Neutrophil (primary cell): Measurements from ENCODE around the gene NFATC2.

Source experiments
- H3K27ac ChIP-seq: fragments of 200-600 bp; sonication (generic); 2 replicates; pipeline ENCODE4 v1.5.1; 2016; ENCODE audit warnings: mild to moderate bottlenecking, moderate library complexity
- H3K27me3 ChIP-seq: fragments of 200-600 bp; sonication (generic); 2 replicates; pipeline ENCODE4 v1.6.0; 2016; ENCODE audit warnings: mild to moderate bottlenecking
- H3K36me3 ChIP-seq: fragments of 200-600 bp; sonication (generic); 2 replicates; pipeline ENCODE4 v1.5.1; 2017
- H3K4me1 ChIP-seq, 2 experiments: fragments of 200-600 bp in 1 of 2; sonication (generic) in 1 of 2; 1 replicate in 1 of 2; 2 replicates in 1 of 2; pipeline versions ENCODE4 v1.5.1 to v1.6.1; 2013 to 2016; ENCODE audit warnings: low read depth in 1 of 2, low read length in 1 of 2, mild to moderate bottlenecking in 1 of 2, moderate library complexity in 1 of 2; ENCODE audit not compliant: control insufficient read depth in 1 of 2, insufficient read depth in 1 of 2
- H3K4me3 ChIP-seq, 2 experiments: fragments of 200-600 bp in 1 of 2; sonication (generic) in 1 of 2; 1 replicate in 1 of 2; 2 replicates in 1 of 2; pipeline ENCODE4 v1.5.1; 2013 to 2016; ENCODE audit warnings: low read depth in 1 of 2, low read length in 1 of 2, mild to moderate bottlenecking in 1 of 2, moderate library complexity in 1 of 2
- H3K9me3 ChIP-seq: fragments of 200-600 bp; sonication (generic); 2 replicates; pipeline ENCODE4 v1.5.1; 2016
- TF ChIP-seq, protein P1 (sequence below): fragments of 200-600 bp; sonication (generic); IDR thresholded peaks from 2 replicates; pipeline ENCODE4 v1.5.1; 2016; ENCODE audit warnings: antibody characterized with exemption

Gene NFATC2

DNA sequence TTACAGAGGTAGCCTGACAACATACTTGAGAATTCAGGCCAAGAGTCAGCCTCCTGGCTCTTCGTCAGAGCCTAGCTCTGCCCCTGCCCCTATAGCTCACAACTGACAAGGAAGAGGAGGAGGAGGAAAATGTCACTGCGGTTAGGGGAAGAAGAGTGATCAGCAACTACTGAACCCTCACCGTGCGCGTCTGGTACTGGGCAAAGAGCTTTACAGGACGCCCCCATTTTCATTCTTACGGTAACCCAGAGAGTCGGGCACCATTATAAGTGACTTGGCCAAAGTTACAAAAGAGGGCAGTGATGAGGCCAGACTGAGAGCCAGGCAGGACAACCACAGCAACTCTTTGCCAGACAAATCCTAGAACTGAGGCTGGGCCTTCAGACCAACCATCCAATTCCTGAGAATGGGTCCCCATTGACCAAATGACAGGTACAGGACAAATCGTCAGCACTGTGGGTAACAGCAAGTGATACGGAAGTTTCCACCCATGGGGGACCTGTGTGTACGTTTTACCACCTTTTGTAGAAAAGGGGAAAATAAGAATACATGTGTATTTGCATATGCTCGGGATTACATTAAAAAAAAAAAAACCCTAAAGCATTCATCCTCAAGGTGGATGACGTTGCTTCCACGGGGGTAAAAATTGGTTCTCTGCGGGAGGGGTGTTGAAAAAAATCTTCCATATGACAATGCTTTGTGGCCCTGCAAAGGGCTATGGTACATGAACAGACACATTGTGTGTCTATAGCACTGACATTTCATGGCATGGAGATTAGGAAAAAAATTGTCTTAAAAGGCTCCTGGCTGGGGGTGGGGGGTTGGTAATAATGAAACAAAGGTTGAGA lies 118.0 kb downstream of the NFATC2 start:
- no peak overlapping the region for H3K27ac ChIP-seq
- H3K36me3 ChIP-seq, result no peaks in the 10 kb centered on the region
- H3K9me3 ChIP-seq, result no peaks in the 10 kb centered on the region
- TF ChIP-seq, protein P1, sequence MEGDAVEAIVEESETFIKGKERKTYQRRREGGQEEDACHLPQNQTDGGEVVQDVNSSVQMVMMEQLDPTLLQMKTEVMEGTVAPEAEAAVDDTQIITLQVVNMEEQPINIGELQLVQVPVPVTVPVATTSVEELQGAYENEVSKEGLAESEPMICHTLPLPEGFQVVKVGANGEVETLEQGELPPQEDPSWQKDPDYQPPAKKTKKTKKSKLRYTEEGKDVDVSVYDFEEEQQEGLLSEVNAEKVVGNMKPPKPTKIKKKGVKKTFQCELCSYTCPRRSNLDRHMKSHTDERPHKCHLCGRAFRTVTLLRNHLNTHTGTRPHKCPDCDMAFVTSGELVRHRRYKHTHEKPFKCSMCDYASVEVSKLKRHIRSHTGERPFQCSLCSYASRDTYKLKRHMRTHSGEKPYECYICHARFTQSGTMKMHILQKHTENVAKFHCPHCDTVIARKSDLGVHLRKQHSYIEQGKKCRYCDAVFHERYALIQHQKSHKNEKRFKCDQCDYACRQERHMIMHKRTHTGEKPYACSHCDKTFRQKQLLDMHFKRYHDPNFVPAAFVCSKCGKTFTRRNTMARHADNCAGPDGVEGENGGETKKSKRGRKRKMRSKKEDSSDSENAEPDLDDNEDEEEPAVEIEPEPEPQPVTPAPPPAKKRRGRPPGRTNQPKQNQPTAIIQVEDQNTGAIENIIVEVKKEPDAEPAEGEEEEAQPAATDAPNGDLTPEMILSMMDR, result no peak
- no peaks in the 10 kb centered on the region for H3K27me3 ChIP-seq
- no peak overlapping the region for H3K4me3 ChIP-seq
- H3K4me1 ChIP-seq, result no peaks in the 10 kb centered on the region

DNA sequence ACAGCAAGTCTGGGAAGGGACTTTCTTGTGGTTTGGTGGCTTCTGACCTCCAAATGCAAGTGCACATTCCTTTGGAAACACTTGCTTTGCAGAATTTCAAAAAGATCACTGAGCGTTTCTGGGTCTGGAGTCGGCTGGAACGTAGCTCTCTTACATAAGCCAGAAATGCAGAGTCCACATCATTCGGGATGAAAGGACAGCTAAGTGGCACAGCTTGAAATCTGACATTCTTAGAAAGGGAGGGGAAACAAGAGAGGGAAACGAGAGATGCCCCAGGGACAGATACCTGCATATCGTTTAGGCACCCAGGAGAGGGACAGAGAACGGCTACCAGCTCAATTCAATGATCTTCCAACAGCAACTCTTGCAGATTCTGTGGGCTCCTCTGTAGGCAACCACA lies 118.7 kb downstream of the NFATC2 start:
- H3K4me1 ChIP-seq, result no peaks in the 10 kb centered on the region
- H3K27ac ChIP-seq, result no peak overlapping the region
- no peaks in the 10 kb centered on the region for H3K9me3 ChIP-seq
- no peak overlapping the region for H3K4me3 ChIP-seq
- H3K27me3 ChIP-seq, result no peaks in the 10 kb centered on the region
- no peaks in the 10 kb centered on the region for H3K36me3 ChIP-seq
- TF ChIP-seq, protein P1, result no peak

DNA sequence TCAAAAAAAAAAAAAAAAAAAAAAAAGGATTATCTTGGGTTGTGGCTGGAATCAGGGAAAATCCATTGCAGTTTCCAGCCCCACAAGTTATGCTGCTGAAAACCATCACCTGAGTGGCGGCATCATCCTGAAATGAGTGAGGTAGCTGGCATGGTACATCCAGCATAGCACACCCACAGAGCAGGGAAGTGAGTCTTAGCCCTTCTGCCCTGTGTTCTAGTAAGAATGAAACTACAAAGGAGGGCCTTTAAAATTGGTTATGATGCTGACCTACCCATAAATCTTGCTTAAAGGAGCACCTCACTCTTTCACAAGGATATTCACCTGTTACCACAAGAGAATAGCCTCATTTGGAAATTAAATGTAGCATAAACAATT lies 119.2 kb downstream of the NFATC2 start:
- H3K36me3 ChIP-seq, result no peaks in the 10 kb centered on the region
- H3K27me3 ChIP-seq, result no peaks in the 10 kb centered on the region
- TF ChIP-seq, protein P1, result no peak
- no peak overlapping the region for H3K4me3 ChIP-seq
- no peaks in the 10 kb centered on the region for H3K9me3 ChIP-seq
- no peaks in the 10 kb centered on the region for H3K4me1 ChIP-seq
- no peak overlapping the region for H3K27ac ChIP-seq

DNA sequence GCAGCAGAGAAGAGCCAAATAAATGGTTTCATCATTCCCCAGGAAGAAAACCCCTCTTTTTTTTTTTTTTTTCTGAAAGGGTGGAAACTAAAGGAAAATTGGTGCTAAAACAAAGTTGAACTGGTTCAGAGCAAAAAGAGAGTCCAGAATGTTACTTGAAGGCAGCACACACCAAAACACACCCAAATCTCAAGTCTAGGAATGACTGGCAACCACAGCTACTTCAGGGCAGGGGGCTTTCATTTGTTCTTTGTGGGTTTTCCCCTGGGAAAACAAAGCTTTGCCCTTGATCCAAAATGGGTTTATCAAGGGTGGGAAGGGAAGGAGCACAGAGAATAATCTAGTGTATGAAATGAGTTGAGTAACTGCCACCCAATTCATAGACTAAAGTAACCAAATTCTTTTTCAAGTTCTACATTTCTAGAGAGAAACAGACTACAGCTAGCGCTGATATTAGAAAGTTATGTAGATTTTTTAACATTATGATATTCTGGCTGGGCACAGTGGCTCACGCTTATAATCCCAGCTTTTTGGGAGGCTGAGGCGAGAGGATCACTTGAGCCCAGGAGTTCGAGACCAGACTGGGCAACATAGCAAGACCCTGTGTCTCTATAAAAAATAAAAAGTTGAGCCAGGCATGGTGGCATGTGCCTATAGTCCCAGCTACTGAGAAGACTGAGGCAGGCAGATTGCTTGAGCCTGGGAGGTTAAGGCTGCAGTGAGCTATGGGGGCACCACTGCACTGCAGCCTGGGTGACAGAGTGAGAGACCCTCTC lies 119.8 kb downstream of the NFATC2 start:
- no peaks in the 10 kb centered on the region for H3K27me3 ChIP-seq
- H3K36me3 ChIP-seq, result no peaks in the 10 kb centered on the region
- no peaks in the 10 kb centered on the region for H3K4me1 ChIP-seq
- H3K27ac ChIP-seq, result no peak overlapping the region
- no peak overlapping the region for H3K4me3 ChIP-seq
- TF ChIP-seq, protein P1, result no peak
- H3K9me3 ChIP-seq, result no peaks in the 10 kb centered on the region

DNA sequence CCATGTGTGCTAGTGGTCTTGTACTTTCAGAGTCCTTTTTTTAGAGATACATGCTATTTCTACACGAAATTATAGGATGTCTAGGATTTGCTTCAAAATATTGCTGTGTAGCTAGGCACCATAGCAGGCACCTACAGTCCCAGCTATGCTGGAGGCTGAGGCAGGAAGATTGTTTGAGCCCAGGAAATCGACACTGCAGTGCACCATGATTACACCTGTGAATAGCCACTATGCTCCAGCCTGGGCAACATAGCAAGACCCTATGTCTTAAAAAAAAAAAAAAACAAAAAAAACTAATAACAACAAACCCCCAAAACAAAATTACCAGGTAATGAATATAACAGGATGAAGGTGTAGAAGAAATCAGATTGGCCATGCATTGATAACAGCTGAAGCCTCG lies 121.7 kb downstream of the NFATC2 start:
- no peaks in the 10 kb centered on the region for H3K27me3 ChIP-seq
- no peak overlapping the region for H3K27ac ChIP-seq
- no peaks in the 10 kb centered on the region for H3K36me3 ChIP-seq
- no peaks in the 10 kb centered on the region for H3K9me3 ChIP-seq
- TF ChIP-seq, protein P1, result no peak
- no peak overlapping the region for H3K4me3 ChIP-seq
- no peaks in the 10 kb centered on the region for H3K4me1 ChIP-seq
